Mucosa of gallbladder (tissue), 1 donor: Measurements from ENCODE around the gene KRT33A. TPM values are rescaled to one million over a fixed set of nuclear protein-coding genes. Genes with fewer than 3 reads are reported as not detected.

Source experiments
- DNase-seq: peaks from one replicate; pipeline ENCODE4 v3.0.0-alpha.2; 2020; ENCODE audit warnings: low spot score
- total RNA-seq: library from RNA; stranded (reverse); gene quantifications from one replicate; pipeline ENCODE4 v1.2.1, GENCODE V29; 2021
- donor health status: DM: no; HTN: no; CAD: no.

KRT33A gene
- total RNA-seq, 1 donor from 2014 or later, result not detected

DNA sequence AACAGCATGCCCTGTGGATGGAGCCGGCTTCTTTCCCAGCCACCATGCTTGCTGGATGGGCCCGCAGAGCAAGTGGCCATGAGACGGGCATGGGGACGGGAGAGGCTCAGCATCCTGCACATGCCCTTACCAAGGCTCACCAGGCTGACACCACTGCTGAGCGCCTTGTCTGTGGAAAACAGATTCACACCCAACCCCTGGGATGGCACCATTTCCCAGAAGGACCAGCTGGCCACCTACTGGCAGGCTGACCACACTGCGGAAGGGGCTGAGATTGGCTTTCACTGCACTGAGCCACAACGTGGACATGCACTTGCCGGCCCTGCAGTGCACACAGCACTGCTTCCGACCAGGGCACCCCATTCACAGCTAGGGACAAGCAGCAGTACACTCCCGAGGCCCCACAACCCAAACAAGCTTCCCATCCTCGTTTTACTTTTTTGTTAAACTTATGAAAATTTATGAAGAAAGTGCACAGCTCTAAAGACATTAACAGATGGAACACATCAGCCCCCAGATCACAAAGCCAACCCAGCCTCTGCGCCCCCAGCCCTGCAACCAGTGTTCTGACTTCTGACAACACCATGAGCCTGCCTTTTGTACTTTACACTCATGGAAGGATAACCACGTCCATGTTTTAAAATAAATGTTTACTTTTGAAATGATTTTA lies 21.2 kb downstream of the KRT33A start:
- peak; percentile 50 for DNase-seq

DNA sequence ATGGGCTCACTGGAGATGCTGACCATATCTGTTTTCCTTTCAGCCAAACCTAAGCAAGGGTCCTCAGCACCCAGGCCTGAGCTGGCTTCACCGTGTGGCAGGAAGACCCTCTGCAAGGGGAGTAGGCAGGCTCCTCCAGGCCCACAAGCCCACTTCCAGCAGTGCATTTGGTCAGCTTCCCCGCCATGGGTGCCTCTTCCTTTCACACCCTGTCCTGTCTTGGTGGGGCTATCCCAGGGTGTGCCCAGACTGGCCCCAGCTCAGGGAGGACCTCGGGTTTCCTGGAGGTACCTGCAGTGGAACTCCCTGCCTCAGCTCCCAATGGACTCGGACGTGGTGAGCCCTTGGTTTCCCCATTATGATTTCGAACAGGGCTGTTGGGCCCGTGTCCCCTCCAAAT lies 22.4 kb downstream of the KRT33A start:
- DNase-seq, result no peak

- no peak for DNase-seq
These were observed 23.1 kb downstream of the KRT33A start for GRCh38 chr17:41327411-41328120.

DNA sequence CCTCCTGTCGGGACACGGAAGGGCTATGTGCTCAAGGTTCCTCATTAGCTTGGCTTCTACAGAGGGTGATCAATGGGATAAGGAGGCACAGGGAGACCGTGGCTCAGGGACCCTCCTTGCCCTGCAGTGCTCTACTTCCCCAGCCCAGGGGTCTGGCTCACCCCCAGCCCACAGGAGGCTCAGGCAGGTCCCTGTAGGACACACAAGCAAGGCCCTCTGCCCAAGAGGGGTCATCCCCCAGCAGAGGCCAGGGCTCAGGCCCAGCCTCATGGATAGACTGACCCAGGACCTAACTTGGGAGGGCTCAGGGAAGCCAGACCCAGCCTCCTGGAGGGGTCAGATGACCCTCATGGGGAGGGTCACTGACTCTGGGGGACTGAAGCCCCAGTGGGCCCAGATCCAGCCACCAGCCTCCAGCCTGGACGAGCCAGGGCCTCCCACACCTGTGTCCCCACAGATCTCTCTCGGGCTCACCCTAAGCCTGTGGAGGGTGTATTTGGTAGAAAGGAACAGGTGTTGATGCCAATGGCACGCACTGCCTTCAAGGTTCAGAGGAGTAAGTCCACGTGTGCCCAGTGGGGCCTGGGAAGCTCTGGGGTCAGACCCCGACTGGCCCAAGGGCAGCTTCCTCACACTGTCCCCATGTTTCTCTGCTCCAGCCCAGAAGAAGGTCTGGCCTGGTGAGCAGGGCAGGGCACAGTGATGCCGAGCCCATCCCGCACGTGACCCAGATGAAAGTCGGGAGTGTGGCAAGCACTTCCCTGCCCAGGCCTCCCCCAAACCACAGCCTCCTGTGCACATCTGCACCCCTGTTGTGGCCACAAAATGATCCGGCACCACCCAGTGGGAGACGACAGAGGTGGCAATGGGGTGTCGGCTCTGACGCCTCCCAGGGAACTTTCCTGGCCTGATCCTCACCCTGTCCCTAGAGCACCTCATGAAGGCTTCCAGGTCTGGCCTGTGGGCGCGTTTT lies 24.2 kb downstream of the KRT33A start:
- DNase-seq, result no peak

DNA sequence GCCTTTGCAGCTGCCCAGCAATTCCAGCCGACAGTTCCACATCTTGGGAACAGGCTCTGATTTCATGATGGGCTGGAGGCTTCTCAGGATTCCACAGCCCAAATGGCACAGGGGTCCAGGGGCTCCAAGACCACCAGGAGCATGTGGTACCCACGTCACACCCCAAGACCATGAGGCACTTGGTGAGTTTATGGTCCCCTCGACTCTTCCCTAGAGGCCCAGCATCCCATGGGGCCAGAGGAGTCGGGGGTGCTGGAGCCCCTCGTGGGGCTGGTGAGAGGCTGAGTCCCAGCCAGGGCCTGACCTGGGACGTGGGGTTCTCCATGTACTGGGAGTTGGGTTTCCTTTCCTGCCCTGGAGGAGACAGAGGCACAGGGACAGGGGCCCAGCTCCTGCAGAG lies 25.0 kb downstream of the KRT33A start:
- DNase-seq, result no peak

GRCh38 chr17:41325126-41325525 lies 25.5 kb downstream of the KRT33A start:
- no peak for DNase-seq

DNA sequence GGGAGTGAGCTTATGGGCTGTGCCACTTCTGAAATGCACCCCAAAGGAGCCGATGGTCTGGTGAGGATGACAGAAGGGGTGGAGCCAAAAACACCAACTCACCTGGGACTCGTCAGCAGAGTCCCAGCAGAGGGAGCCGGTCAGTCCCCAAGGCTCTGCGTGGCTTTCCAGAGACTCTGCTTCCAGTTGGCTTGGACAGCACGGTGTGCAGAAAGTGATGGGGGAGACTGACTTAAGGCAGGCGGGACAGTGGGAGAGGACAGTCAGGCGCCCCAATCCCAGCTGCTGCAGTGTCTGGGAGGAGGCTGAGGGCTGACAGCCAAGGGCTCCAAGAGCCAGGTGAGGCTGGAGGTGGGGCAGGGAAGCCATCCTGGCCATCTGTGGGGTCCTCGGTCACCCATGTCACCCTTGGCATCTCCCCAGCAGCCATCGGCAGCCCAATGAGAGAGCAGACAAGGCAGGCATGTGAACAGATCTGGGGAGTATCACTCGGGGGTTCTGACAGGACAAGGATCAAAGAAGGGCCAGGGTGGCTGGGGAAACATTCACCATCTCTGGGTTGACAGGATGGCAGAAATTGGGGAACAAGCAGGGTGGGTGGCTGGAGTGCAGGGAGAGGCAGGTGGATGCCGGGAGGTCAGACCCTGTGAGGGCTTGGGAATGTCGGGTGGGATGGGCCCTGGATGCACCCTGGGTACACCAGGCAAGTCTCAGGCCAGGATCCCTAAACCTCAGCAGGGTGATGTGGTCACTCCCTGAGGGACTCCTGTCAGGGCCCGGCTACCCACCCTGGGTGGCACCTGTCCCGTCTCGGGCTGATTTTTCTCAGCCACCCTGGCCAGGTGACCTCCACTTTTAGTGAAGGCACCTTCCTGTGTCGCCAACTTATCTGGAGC lies 26.2 kb downstream of the KRT33A start:
- no peak for DNase-seq

GRCh38 chr17:41322903-41323895 lies 27.4 kb downstream of the KRT33A start:
- DNase-seq, result no peak

- DNase-seq, result no peak
These were observed 28.3 kb downstream of the KRT33A start for GRCh38 chr17:41322094-41322902.

- DNase-seq, result no peak
These were observed 32.4 kb downstream of the KRT33A start for GRCh38 chr17:41318231-41318630.

- no peak for DNase-seq
These were observed 34.7 kb downstream of the KRT33A start for GRCh38 chr17:41315814-41316445.

DNA sequence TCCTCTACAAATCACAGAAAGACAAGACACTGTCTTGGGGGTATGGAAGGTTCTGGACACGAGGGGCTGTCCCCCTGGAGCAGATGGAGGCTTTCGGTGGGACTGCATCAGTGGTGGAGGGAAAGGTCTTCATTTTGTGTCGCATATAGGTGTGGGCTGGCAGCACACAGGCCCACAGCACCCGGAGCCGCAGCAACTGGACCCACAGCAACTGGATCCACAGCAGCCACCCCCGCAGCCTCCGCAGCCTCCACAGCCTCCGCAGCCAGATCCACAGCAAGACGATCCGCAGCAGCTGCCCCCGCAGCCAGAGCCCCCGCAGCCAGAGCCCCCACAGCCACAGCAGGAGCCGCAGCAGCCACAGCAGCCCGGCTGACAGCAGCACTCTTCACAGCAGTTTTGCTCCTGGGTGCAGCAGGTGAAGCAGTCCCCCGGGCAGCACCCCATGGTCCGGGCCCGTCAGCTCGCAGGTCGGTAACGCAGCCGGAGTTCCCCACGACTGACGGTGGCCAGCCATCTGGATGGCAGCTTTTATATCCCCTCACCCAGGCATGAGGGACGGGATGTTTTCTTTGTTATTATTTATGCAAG lies 35.3 kb downstream of the KRT33A start, which contains the start of gene KRTAP17-1:
KRTAP17-1 (minus strand) TSS at position 507 of the 591 bp plus-strand sequence; CDS start at position 447, 60 bp downstream.
- no peak for DNase-seq

DNA sequence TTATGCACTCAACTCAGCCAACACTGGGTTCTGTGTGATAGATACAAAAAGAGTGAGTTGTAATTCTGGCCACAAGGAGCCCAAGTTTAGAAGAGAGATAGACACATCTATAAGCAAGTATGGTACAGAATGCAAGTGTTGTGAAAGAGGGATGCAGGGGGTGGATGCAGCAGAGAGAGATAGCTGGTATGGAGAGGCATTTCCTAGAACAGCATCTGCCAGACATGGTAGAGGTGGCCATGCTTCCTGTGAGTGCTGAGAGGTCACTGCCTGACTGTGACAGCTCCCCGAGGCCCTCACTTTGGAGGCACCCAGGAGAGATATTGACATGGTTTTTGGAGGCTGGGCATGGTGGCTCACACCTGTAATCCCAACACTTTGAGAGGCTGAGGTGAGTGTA lies 39.5 kb downstream of the KRT33A start:
- DNase-seq, result no peak

DNA sequence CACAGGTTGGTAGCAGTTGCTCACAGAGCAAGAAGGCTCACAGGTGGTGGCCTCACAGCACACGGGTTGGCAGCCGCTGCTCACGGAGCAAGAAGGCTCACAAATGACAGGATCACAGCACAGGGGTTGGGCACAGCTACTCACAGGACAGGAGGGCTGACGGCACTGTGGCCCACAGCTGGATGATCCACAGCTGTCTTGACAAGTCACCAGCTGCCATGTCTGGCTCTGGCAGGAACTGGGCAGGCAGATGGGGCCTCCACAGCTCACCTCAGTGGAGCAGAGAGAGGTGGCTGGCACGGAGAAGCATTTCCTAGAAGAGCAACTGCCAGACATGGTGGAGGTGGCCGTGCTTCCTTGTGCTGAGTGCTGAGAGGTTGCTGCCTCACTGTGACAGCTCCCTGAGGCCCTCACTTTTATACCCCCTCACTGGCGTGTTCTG lies 41.7 kb downstream of the KRT33A start, which contains the start of gene KRTAP16-1:
KRTAP16-1 (minus strand) TSS at position 392 of the 442 bp plus-strand sequence; CDS start at position 336, 56 bp downstream.
- DNase-seq, result no peak

GRCh38 chr17:41308251-41308917 lies 42.2 kb downstream of the KRT33A start:
- peak; percentile 21 for DNase-seq

- DNase-seq, result no peak
These were observed 43.0 kb downstream of the KRT33A start for GRCh38 chr17:41307647-41308046.

- no peak for DNase-seq
These were observed 46.5 kb downstream of the KRT33A start for GRCh38 chr17:41304091-41304490.
